ENCODE measurements around the gene PSMD1.

GRCh38 chr2:231053846-231054245, 2.8 kb upstream of the PSMD1 start:
- TF ChIP-seq, protein P1, sequence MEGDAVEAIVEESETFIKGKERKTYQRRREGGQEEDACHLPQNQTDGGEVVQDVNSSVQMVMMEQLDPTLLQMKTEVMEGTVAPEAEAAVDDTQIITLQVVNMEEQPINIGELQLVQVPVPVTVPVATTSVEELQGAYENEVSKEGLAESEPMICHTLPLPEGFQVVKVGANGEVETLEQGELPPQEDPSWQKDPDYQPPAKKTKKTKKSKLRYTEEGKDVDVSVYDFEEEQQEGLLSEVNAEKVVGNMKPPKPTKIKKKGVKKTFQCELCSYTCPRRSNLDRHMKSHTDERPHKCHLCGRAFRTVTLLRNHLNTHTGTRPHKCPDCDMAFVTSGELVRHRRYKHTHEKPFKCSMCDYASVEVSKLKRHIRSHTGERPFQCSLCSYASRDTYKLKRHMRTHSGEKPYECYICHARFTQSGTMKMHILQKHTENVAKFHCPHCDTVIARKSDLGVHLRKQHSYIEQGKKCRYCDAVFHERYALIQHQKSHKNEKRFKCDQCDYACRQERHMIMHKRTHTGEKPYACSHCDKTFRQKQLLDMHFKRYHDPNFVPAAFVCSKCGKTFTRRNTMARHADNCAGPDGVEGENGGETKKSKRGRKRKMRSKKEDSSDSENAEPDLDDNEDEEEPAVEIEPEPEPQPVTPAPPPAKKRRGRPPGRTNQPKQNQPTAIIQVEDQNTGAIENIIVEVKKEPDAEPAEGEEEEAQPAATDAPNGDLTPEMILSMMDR (conservative IDR thresholded peaks at IDR 0.05): no peak
- TF ChIP-seq ZFX (IDR thresholded peaks at IDR 0.05): no peak

Measured in C4-2B (cell line).